Activated CD8-positive, alpha-beta T cell treated with anti-CD3 and anti-CD28 coated beads for 36 hours (primary cell): Measurements from ENCODE around the gene FBXL17. TPM values are rescaled to one million over a fixed set of nuclear protein-coding genes. Genes with fewer than 3 reads are reported as not detected.
A peak's percentile ranks its signal among the peaks of the same experiment; 100 is the strongest.

Source experiments
- ATAC-seq: fragments of 200-7000 bp; cut with Tn5 transposase; one replicate; pipeline ENCODE4 v1.10.0; 2021; ENCODE audit warnings: mild to moderate bottlenecking, moderate library complexity
- CTCF ChIA-PET: fragments of 350-600 bp; sonication (Branson Sonifier 250); formaldehyde crosslinking; loops from one replicate; lab custom pipeline; 2021; ENCODE audit warnings: antibody characterized with exemption; lab: Charles Lee
- POLR2A ChIA-PET: fragments of 350-600 bp; sonication (Branson Sonifier 250); formaldehyde crosslinking; loops from one replicate; lab custom pipeline; 2021; ENCODE audit warnings: antibody characterized with exemption; lab: Charles Lee
- DNase-seq: peaks from one replicate; pipeline ENCODE4 v3.0.0-alpha.2; 2020
- H3K27ac Mint-ChIP-seq: one replicate; pipeline ENCODE4 v1.8.0; 2021; ENCODE audit warnings: mild to moderate bottlenecking, mixed read lengths
- H3K27me3 Mint-ChIP-seq: one replicate; pipeline ENCODE4 v1.8.0; 2021; ENCODE audit warnings: mixed read lengths
- H3K36me3 Mint-ChIP-seq: one replicate; pipeline ENCODE4 v1.8.0; 2021; ENCODE audit warnings: low read depth, mixed read lengths
- H3K4me1 Mint-ChIP-seq: one replicate; pipeline ENCODE4 v1.8.0; 2021; ENCODE audit warnings: low read depth, mixed read lengths
- H3K4me3 Mint-ChIP-seq: one replicate; pipeline ENCODE4 v1.8.0; 2021; ENCODE audit warnings: mild to moderate bottlenecking, moderate library complexity, mixed read lengths
- H3K9me3 Mint-ChIP-seq: one replicate; pipeline ENCODE4 v1.8.0; 2021; ENCODE audit warnings: mixed read lengths
- intact Hi-C: fragments of 100-400 bp; cut with micrococcal nuclease; formaldehyde crosslinking; loops from one replicate; pipeline ENCODE4 v1.10.0; 2022
- total RNA-seq, 2 experiments: library from RNA; stranded (reverse); gene quantifications; one replicate each; pipeline ENCODE4 v1.2.3, GENCODE V29; 2021
- TF ChIP-seq, protein P1 (sequence below): fragments of 200-600 bp; IDR thresholded peaks from one replicate; pipeline ENCODE4 v1.8.0; 2022; ENCODE audit warnings: antibody characterized with exemption, mild to moderate bottlenecking

FBXL17 gene
- 1 to 10 TPM; 3.0 to 5.3 TPM for total RNA-seq

DNA sequence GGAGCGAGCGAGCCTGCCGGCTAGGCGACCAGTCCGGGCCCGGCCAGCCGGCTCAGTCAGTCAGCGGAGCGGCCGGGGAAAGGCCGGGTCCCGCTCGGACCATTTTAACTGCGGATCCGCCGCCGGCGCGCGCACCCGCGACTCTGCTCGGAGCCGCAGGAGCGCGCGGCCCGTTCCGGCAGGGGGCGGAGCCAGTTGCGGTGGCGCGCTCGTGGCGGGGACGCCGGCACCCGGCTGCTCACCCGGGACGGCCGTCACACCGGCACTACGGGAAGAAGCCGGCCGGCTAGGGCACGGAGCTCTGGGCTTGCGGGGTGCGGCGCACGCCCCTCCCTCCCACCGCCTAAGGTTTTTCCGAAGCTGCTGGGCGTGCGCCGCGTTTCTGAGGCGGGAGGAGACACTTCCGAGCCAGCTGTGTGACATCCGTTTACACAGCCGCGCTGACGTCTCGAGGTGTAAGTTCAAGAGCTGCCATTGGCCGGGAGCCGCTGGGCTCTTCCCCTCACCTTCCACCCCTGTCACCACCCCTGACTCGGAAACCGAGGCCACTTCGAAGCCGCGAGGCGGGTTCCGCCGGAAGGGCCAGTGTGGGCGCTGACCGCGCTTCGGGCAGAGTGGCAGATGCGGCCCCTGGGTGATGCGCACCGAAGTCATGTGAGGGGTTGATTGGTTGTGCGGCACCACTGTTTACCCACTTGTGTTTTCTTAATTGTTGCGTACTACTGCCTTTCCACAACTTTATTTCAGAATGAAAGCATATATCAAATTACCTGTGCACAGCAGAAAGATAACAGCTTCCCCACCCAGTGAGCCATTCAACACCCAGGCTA is at the start of gene FBXL17:
Gene FBXL17 (minus strand): TSS at position 145 of the 830 bp plus-strand sequence.
- Mint-ChIP-seq H3K36me3 (peaks cover 11% of the 10 kb centered on the region), H3K27ac (peak within 1 kb of the TSS; percentile 91), H3K4me1 (peaks cover 32% of the 10 kb centered on the region), H3K27me3 (no peaks in the 10 kb centered on the region), H3K9me3 (peaks cover 10% of the 10 kb centered on the region), H3K4me3 (peak within 1 kb of the TSS; percentile 79)
- intact Hi-C loops: loop anchor here (5.0 kb wide), 1 partner anchor 1030 kb away; no protein-coding TSS in a partner anchor
- ChIA-PET CTCF (interaction anchor here (0.9 to 1.2 kb wide), 2 partner anchors 8 to 121 kb away, joined by 3 read pairs; no protein-coding TSS in a partner anchor), POLR2A (interaction anchor here (0.5 to 1.6 kb wide), 11 partner anchors 11 to 1028 kb away, joined by 3 to 9 read pairs (median 3); partner anchors contain the start of gene PJA2)
- DNase-seq (peak; percentile 96), ATAC-seq (peak; percentile 81)
- TF ChIP-seq, protein P1, sequence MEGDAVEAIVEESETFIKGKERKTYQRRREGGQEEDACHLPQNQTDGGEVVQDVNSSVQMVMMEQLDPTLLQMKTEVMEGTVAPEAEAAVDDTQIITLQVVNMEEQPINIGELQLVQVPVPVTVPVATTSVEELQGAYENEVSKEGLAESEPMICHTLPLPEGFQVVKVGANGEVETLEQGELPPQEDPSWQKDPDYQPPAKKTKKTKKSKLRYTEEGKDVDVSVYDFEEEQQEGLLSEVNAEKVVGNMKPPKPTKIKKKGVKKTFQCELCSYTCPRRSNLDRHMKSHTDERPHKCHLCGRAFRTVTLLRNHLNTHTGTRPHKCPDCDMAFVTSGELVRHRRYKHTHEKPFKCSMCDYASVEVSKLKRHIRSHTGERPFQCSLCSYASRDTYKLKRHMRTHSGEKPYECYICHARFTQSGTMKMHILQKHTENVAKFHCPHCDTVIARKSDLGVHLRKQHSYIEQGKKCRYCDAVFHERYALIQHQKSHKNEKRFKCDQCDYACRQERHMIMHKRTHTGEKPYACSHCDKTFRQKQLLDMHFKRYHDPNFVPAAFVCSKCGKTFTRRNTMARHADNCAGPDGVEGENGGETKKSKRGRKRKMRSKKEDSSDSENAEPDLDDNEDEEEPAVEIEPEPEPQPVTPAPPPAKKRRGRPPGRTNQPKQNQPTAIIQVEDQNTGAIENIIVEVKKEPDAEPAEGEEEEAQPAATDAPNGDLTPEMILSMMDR: no peak

DNA sequence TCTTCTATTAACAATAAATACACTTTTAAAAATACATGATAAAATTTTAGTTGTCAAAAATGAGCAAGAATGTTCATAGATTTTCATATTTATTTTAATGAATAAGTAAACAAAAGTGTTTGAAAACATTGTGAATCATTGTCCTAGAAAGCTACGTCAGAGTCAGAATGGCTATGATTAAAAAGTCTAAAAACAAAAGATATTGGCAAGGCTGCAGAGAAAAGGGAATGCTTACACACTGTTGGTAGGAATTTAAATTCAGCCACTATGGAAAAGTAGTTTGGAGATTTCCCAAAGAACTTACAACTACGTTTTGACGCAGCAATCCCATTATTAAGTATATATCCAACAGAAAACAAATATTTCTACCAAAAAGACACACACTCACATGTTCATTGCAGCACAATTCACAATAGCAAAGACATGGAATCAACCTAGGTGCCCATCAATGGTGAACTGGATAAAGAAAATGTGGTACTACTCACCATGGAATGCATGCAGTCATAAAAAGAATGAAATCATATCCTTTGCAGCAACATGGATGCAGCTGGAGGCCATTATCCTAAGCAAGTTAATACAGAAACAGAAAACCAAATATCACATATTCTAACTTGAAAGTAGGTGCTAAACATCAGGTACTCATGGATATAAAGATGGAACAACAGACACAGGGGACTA is 49.2 kb upstream of the FBXL17 start:
- Mint-ChIP-seq H3K27ac (no peak overlapping the region), H3K4me1 (no peaks in the 10 kb centered on the region), H3K9me3 (no peaks in the 10 kb centered on the region), H3K36me3 (no peaks in the 10 kb centered on the region), H3K4me3 (no peak overlapping the region), H3K27me3 (peaks cover 8% of the 10 kb centered on the region)
- ATAC-seq (no peak), DNase-seq (no peak)
- TF ChIP-seq, protein P1: no peak
- intact Hi-C loops: no loop called here
- POLR2A ChIA-PET: no interaction called here
- CTCF ChIA-PET: no interaction called here

DNA sequence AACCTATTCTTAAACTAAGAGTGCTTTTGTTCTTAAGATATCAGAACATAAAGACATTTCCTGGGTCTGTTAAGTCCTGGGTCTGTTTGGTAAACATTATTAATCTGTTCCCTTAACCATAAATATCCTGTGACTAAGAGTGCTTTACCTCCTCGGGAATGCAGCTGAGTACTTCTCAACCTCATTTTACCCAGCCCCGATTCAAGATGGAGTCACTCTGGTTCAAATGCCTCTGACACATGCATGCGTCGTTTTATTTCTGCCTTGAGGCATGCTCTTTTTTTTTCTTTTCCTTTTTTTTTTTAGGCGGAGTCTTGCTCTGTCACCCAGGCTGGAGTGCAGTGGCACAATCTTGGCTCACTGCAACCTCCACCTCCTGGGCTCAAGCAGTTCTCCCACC is 39.8 kb upstream of the FBXL17 start:
- CTCF ChIA-PET: no interaction called here
- POLR2A ChIA-PET: no interaction called here
- H3K4me3 Mint-ChIP-seq: no peak overlapping the region
- H3K4me1 Mint-ChIP-seq: no peaks in the 10 kb centered on the region
- H3K27ac Mint-ChIP-seq: no peak overlapping the region
- intact Hi-C loops: no loop called here
- TF ChIP-seq, protein P1: no peak
- no peak for DNase-seq
- H3K36me3 Mint-ChIP-seq: no peaks in the 10 kb centered on the region
- ATAC-seq: no peak
- H3K9me3 Mint-ChIP-seq: no peaks in the 10 kb centered on the region
- peaks cover 8% of the 10 kb centered on the region for H3K27me3 Mint-ChIP-seq

DNA sequence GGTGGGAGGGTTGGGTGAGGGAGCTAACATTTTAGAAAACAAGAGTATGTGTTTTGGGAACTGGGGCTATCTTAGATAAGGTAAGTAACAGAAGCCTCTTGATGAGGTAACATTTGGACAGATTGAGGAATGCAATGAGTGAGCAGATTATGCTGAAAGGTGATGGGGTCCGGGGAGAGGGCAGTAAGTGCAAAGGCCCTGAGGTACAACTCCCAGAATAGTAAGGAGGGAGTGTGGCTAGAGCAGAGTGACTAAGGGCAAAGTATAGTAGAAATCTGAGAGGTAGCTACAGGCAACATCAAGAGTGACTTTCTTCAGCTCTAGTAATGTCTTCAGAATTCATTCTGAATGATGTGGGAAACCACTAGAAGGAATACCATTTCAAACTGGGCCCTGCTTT is 38.9 kb upstream of the FBXL17 start:
- Mint-ChIP-seq H3K4me1 (no peaks in the 10 kb centered on the region), H3K27ac (no peak overlapping the region), H3K27me3 (peaks cover 5% of the 10 kb centered on the region), H3K36me3 (no peaks in the 10 kb centered on the region), H3K9me3 (no peaks in the 10 kb centered on the region), H3K4me3 (no peak overlapping the region)
- CTCF ChIA-PET: no interaction called here
- TF ChIP-seq, protein P1: no peak
- no peak for ATAC-seq
- POLR2A ChIA-PET: no interaction called here
- intact Hi-C loops: no loop called here
- DNase-seq: no peak

DNA sequence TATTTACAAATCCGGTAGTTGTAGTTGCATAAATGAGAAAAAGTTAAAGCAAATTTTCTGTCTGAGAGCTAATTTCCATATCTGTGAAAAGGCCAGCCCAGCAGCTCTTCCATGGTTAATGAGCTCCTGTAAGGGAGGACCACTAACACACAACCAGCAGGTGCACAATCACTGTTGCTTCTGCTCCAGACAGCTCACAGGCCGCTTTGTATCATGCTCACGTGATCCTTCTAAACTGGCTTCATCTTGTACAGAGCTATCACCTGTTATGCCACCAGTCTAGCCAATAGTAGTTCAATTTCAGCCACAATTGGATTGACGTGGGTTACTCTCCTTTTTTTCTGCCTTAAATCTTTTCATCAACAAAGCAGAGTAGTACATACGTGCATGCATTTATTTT is 38.3 kb upstream of the FBXL17 start:
- Mint-ChIP-seq H3K27ac (no peak overlapping the region), H3K4me3 (no peak overlapping the region), H3K36me3 (no peaks in the 10 kb centered on the region), H3K4me1 (no peaks in the 10 kb centered on the region), H3K9me3 (no peaks in the 10 kb centered on the region), H3K27me3 (peaks cover 5% of the 10 kb centered on the region)
- ChIA-PET POLR2A (interaction anchor here (0.7 kb wide), 1 partner anchor 971 kb away, joined by 3 read pairs; no protein-coding TSS in a partner anchor), CTCF (no interaction called here)
- no peak for ATAC-seq
- no peak for DNase-seq
- intact Hi-C loops: no loop called here
- TF ChIP-seq, protein P1: no peak
